HepG2 (cell line): ENCODE measurements around the gene CNTF. TPM values are rescaled to one million over a fixed set of nuclear protein-coding genes. Genes with fewer than 3 reads are reported as not detected.
A peak's percentile ranks its signal among the peaks of the same experiment; 100 is the strongest.

Experiments used
- CREBL2 ChIP-seq: sonication (generic); formaldehyde crosslinking; IDR thresholded peaks from 2 replicates; pipeline ENCODE4 v1.8.1; 2023; ENCODE audit warnings: missing genetic modification reagents, mild to moderate bottlenecking, borderline replicate concordance
- FLYWCH1 ChIP-seq: sonication (generic); formaldehyde crosslinking; IDR thresholded peaks from 2 replicates; pipeline ENCODE4 v1.8.1; 2023; ENCODE audit warnings: mild to moderate bottlenecking, missing genetic modification reagents
- HINFP ChIP-seq: sonication (generic); formaldehyde crosslinking; IDR thresholded peaks from 2 replicates; pipeline ENCODE4 v1.4.0; 2020; ENCODE audit warnings: low read depth, mild to moderate bottlenecking, missing genetic modification reagents
- HMG20B ChIP-seq: conservative IDR thresholded peaks from 2 replicates; pipeline ENCODE4 v1.6.1; 2016; ENCODE audit warnings: missing genetic modification reagents, missing compliant biosample characterization
- HOXA5 ChIP-seq: sonication (generic); formaldehyde crosslinking; IDR thresholded peaks from 2 replicates; pipeline ENCODE4 v1.4.0; 2020; ENCODE audit warnings: missing genetic modification reagents
- IRF2 ChIP-seq: IDR thresholded peaks from 2 replicates; pipeline ENCODE4 v1.6.1; 2018; ENCODE audit warnings: missing genetic modification reagents, missing compliant biosample characterization
- KLF11 ChIP-seq: IDR thresholded peaks from 2 replicates; pipeline ENCODE4 v1.6.1; 2016; ENCODE audit warnings: missing compliant biosample characterization
- KLF13 ChIP-seq: sonication (generic); formaldehyde crosslinking; IDR thresholded peaks from 2 replicates; pipeline ENCODE4 v1.4.0; 2020; ENCODE audit warnings: mild to moderate bottlenecking, missing genetic modification reagents
- MYPOP ChIP-seq: sonication (generic); formaldehyde crosslinking; IDR thresholded peaks from 2 replicates; pipeline ENCODE4 v1.8.1; 2023; ENCODE audit warnings: mild to moderate bottlenecking, moderate library complexity, missing genetic modification reagents
- SAFB2 ChIP-seq: sonication (generic); formaldehyde crosslinking; IDR thresholded peaks from 2 replicates; pipeline ENCODE4 v1.5.1; 2020; ENCODE audit warnings: missing genetic modification reagents, low read depth, mild to moderate bottlenecking, borderline replicate concordance
- YY1 ChIP-seq: IDR thresholded peaks from 2 replicates; pipeline ENCODE4 v1.6.1; 2011; ENCODE audit warnings: low read length, low read depth, moderate library complexity, mild to moderate bottlenecking; ENCODE audit not compliant: insufficient read depth, insufficient replicate concordance
- ZFP41 ChIP-seq: sonication (generic); formaldehyde crosslinking; IDR thresholded peaks from 2 replicates; pipeline ENCODE4 v1.4.0; 2020; ENCODE audit warnings: mild to moderate bottlenecking, missing genetic modification reagents, borderline replicate concordance
- ZFP90 ChIP-seq: sonication (generic); formaldehyde crosslinking; IDR thresholded peaks from 2 replicates; pipeline ENCODE4 v1.8.0; 2022; ENCODE audit warnings: missing genetic modification reagents, mild to moderate bottlenecking, inconsistent platforms, borderline replicate concordance
- ZNF484 ChIP-seq: sonication (generic); formaldehyde crosslinking; IDR thresholded peaks from 2 replicates; pipeline ENCODE4 v1.5.1; 2020; ENCODE audit warnings: mild to moderate bottlenecking, low read depth, missing genetic modification reagents, borderline replicate concordance
- ZNF547 ChIP-seq: sonication (generic); formaldehyde crosslinking; IDR thresholded peaks from 2 replicates; pipeline ENCODE4 v1.5.1; 2020; ENCODE audit warnings: mild to moderate bottlenecking, missing genetic modification reagents
- ZNF564 ChIP-seq: sonication (generic); formaldehyde crosslinking; IDR thresholded peaks from 2 replicates; pipeline ENCODE4 v1.8.1; 2023; ENCODE audit warnings: mild to moderate bottlenecking, missing genetic modification reagents
- ZNF678 ChIP-seq: sonication (generic); formaldehyde crosslinking; IDR thresholded peaks from 2 replicates; pipeline ENCODE4 v1.4.0; 2020; ENCODE audit warnings: mild to moderate bottlenecking, missing genetic modification reagents
- ZNF737 ChIP-seq: sonication (generic); formaldehyde crosslinking; IDR thresholded peaks from 2 replicates; pipeline ENCODE4 v1.5.0; 2020; ENCODE audit warnings: missing genetic modification reagents, mild to moderate bottlenecking, borderline replicate concordance
- ZSCAN29 ChIP-seq: sonication (generic); formaldehyde crosslinking; conservative IDR thresholded peaks from 2 replicates; pipeline ENCODE4 v1.4.0; 2020; ENCODE audit warnings: mild to moderate bottlenecking, missing genetic modification reagents
- polyA plus RNA-seq, 8 experiments: library from polyadenylated mRNA; depleted of rRNA in 3 of 8; stranded (reverse) in 7 of 8; unstranded in 1 of 8; fragments of >200 nt; fragmentation: Illumina TruSeq in 4 of 8; extraction: Trizol in 4 of 8; gene quantifications; 2 replicates each; pipeline versions ENCODE4 v1.2.1 to v1.2.3, GENCODE V29; 2011 to 2016; ENCODE audit warnings: low read depth in 4 of 8, missing spikeins in 1 of 8, mixed read lengths in 1 of 8; ENCODE audit not compliant: insufficient read depth in 1 of 8
- total RNA-seq, 5 experiments: library from RNA; depleted of rRNA; stranded (reverse); fragments of >200 nt; fragmentation: Illumina TruSeq; extraction: Trizol; gene quantifications; 2 replicates each; pipeline ENCODE4 v1.2.3, GENCODE V29; 2016; ENCODE audit warnings: low read depth in 1 of 5
- TF ChIP-seq, protein P1 (sequence below): sonication (generic); formaldehyde crosslinking; IDR thresholded peaks from 2 replicates; pipeline ENCODE4 v1.5.0; 2020; ENCODE audit warnings: mild to moderate bottlenecking, missing genetic modification reagents
- TF ChIP-seq, protein P2 (sequence below): fragments of 450-650 bp; IDR thresholded peaks from 2 replicates; pipeline ENCODE4 v1.6.1; 2017; ENCODE audit warnings: mild to moderate bottlenecking
- TF ChIP-seq, protein P3 (sequence below): sonication (generic); formaldehyde crosslinking; IDR thresholded peaks from 2 replicates; pipeline ENCODE4 v1.5.0; 2020; ENCODE audit warnings: missing genetic modification reagents, mild to moderate bottlenecking, borderline replicate concordance

CNTF gene
- total and polyA plus RNA-seq, 2 of the 13 experiments (the other 11 are each of a cell fraction or from before 2014, with no cell fraction given) = 0.51 to 2.3 TPM

DNA sequence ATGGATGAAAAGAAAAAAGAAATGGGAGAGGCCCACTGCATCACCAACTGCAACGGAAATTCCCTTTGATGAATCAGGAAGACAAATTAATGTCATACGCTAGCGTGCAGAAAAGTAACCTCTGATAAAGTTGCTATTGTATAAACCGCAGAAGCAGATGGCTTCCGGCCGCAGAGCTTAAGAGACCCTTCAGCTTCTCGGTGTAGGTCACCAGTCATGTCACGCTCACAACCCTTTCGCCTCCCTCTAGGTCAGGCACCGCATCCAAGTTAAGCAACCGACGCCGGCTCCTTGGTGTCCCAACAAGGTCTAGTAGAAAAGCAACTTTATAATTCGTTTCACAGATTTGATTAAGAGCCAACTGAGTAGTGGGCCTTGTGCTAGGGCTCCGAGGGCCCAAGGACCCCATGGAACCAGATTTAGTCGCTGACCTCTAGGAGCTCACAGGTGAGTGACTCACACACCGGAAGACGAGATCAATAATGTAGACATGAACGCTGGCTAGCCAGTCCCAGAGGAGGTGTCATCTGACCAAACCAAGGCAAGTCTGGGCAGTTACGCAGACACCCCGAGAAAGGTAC, 44.8 kb upstream of the CNTF start (continued):
- TF ChIP-seq, protein P1, sequence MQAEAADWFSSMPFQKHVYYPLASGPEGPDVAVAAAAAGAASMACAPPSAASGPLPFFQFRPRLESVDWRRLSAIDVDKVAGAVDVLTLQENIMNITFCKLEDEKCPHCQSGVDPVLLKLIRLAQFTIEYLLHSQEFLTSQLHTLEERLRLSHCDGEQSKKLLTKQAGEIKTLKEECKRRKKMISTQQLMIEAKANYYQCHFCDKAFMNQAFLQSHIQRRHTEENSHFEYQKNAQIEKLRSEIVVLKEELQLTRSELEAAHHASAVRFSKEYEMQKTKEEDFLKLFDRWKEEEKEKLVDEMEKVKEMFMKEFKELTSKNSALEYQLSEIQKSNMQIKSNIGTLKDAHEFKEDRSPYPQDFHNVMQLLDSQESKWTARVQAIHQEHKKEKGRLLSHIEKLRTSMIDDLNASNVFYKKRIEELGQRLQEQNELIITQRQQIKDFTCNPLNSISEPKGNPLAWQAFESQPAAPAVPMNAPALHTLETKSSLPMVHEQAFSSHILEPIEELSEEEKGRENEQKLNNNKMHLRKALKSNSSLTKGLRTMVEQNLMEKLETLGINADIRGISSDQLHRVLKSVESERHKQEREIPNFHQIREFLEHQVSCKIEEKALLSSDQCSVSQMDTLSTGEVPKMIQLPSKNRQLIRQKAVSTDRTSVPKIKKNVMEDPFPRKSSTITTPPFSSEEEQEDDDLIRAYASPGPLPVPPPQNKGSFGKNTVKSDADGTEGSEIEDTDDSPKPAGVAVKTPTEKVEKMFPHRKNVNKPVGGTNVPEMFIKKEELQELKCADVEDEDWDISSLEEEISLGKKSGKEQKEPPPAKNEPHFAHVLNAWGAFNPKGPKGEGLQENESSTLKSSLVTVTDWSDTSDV (CRISPR knock-in tag) = no peak
- TF ChIP-seq YY1 = no peak
- TF ChIP-seq ZNF564 (CRISPR knock-in tag) = no peak; the same call in 1 of the 2 replicates
- no peak for TF ChIP-seq IRF2 (CRISPR knock-in tag)
- no peak for TF ChIP-seq KLF13
- TF ChIP-seq HOXA5 = no peak
- TF ChIP-seq ZFP41 (CRISPR knock-in tag) = no peak
- peak; percentile 49; the same call in 1 of the 2 replicates for TF ChIP-seq HINFP (CRISPR knock-in tag)
- no peak for TF ChIP-seq ZNF484 (CRISPR knock-in tag)
- TF ChIP-seq CREBL2 (CRISPR knock-in tag) = no peak
- no peak; the same call in 1 of the 2 replicates for TF ChIP-seq KLF11
- TF ChIP-seq, protein P2, sequence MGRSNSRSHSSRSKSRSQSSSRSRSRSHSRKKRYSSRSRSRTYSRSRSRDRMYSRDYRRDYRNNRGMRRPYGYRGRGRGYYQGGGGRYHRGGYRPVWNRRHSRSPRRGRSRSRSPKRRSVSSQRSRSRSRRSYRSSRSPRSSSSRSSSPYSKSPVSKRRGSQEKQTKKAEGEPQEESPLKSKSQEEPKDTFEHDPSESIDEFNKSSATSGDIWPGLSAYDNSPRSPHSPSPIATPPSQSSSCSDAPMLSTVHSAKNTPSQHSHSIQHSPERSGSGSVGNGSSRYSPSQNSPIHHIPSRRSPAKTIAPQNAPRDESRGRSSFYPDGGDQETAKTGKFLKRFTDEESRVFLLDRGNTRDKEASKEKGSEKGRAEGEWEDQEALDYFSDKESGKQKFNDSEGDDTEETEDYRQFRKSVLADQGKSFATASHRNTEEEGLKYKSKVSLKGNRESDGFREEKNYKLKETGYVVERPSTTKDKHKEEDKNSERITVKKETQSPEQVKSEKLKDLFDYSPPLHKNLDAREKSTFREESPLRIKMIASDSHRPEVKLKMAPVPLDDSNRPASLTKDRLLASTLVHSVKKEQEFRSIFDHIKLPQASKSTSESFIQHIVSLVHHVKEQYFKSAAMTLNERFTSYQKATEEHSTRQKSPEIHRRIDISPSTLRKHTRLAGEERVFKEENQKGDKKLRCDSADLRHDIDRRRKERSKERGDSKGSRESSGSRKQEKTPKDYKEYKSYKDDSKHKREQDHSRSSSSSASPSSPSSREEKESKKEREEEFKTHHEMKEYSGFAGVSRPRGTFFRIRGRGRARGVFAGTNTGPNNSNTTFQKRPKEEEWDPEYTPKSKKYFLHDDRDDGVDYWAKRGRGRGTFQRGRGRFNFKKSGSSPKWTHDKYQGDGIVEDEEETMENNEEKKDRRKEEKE = no peak
- no peak for TF ChIP-seq ZNF678 (CRISPR knock-in tag)
- no peak for TF ChIP-seq FLYWCH1 (CRISPR knock-in tag)
- TF ChIP-seq, protein P3, sequence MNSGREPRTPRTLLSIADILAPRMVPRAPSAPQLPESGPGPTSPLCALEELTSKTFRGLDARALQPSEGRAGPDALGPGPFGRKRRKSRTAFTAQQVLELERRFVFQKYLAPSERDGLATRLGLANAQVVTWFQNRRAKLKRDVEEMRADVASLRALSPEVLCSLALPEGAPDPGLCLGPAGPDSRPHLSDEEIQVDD = no peak
- TF ChIP-seq ZSCAN29 (CRISPR knock-in tag) = no peak
- TF ChIP-seq ZNF737 (CRISPR knock-in tag) = no peak
- TF ChIP-seq SAFB2 = no peak
- TF ChIP-seq ZNF547 (CRISPR knock-in tag) = no peak
- TF ChIP-seq HMG20B (CRISPR knock-in tag) = no peak
- peak; percentile 42 for TF ChIP-seq MYPOP
- TF ChIP-seq ZFP90 (CRISPR knock-in tag) = no peak
